SK-N-SH (cell line): ENCODE results near the gene CPVL.

Experiments used
- CTCF ChIP-seq: fragments of 200-600 bp; sonication (generic); IDR thresholded peaks from 2 replicates; pipeline ENCODE4 v1.6.1; 2017; ENCODE audit warnings: antibody characterized with exemption, mild to moderate bottlenecking, moderate library complexity
- EP300 ChIP-seq, 2 experiments: IDR thresholded peaks; 2 replicates each; pipeline versions ENCODE4 v1.4.0 to v1.6.1; 2012; ENCODE audit warnings: borderline replicate concordance in 1 of 2, low read depth in 1 of 2, low read length in 1 of 2
- JUND ChIP-seq: IDR thresholded peaks from 2 replicates; pipeline ENCODE4 v1.4.0; 2012
- MAX ChIP-seq: IDR thresholded peaks from 2 replicates; pipeline ENCODE4 v1.4.0; 2012; ENCODE audit warnings: low read depth
- NFIC ChIP-seq: IDR thresholded peaks from 2 replicates; pipeline ENCODE4 v1.4.0; 2012; ENCODE audit warnings: borderline replicate concordance
- PBX3 ChIP-seq: IDR thresholded peaks from 2 replicates; pipeline ENCODE4; 2012
- POLR2AphosphoS5 ChIP-seq: IDR thresholded peaks from 2 replicates; pipeline ENCODE4 v1.6.1; 2012; ENCODE audit warnings: low read depth, low read length
- RFX5 ChIP-seq: IDR thresholded peaks from 2 replicates; pipeline ENCODE4 v1.6.1; 2012; ENCODE audit warnings: mild to moderate bottlenecking, improper control_type of control experiment, low read length
- TAF1 ChIP-seq: IDR thresholded peaks from 2 replicates; pipeline ENCODE4 v1.6.1; 2012; ENCODE audit warnings: low read depth, mild to moderate bottlenecking, low read length, moderate library complexity, borderline replicate concordance
- TEAD4 ChIP-seq: IDR thresholded peaks from 2 replicates; pipeline ENCODE4 v1.4.0; 2012; ENCODE audit warnings: mild to moderate bottlenecking, borderline replicate concordance; ENCODE audit not compliant: insufficient read depth

GRCh38 chr7:28954471-28954870 is 191.9 kb downstream of the CPVL start:
- no peak for TF ChIP-seq CTCF
- TF ChIP-seq MAX, result no peak
- no peak for TF ChIP-seq NFIC
- TF ChIP-seq RFX5, result no peak
- no peak for TF ChIP-seq TEAD4
- no peak for TF ChIP-seq TAF1
- no peak for TF ChIP-seq POLR2AphosphoS5
- no peak for TF ChIP-seq EP300 (IDR thresholded peaks at IDR 0.05; ENCODE audit: borderline replicate concordance in 1 of 2, low read depth in 1 of 2, low read length in 1 of 2)
- TF ChIP-seq JUND, result no peak
- TF ChIP-seq PBX3, result no peak
